ENCODE measurements around the gene GRHPR.

GRCh38 chr9:37444890-37445289, 22.4 kb downstream of the GRHPR start:
- TF ChIP-seq FOXM1 (IDR thresholded peaks at IDR 0.05; ENCODE audit: low read depth): no peak
- TF ChIP-seq RAD21 (IDR thresholded peaks at IDR 0.05; ENCODE audit: low read length): no peak
- no peak for TF ChIP-seq CTCF (IDR thresholded peaks at IDR 0.05)
- no peak for TF ChIP-seq CHD2 (IDR thresholded peaks at IDR 0.05; ENCODE audit: low read length, partially characterized antibody)
- no peak for TF ChIP-seq EP300 (IDR thresholded peaks at IDR 0.05; ENCODE audit: borderline replicate concordance in 1 of 2, low read depth in 1 of 2, low read length in 1 of 2)
- TF ChIP-seq TAF1 (IDR thresholded peaks at IDR 0.05; ENCODE audit: borderline replicate concordance, low read depth, low read length): no peak
- TF ChIP-seq RCOR1 (IDR thresholded peaks at IDR 0.05; ENCODE audit: low read length): no peak
- no peak for TF ChIP-seq NFIC (IDR thresholded peaks at IDR 0.05; ENCODE audit: borderline replicate concordance)
- TF ChIP-seq POLR2AphosphoS5 (IDR thresholded peaks at IDR 0.05; ENCODE audit: low read depth, low read length): no peak
- no peak for TF ChIP-seq GABPA (IDR thresholded peaks at IDR 0.05; ENCODE audit: low read depth)
- TF ChIP-seq JUND (IDR thresholded peaks at IDR 0.05): no peak
- TF ChIP-seq EZH2phosphoT487 (IDR thresholded peaks at IDR 0.05; ENCODE audit: borderline replicate concordance, low read depth): no peak

Data from SK-N-SH (cell line).